ENCODE results near the gene CES4A.
"Not testable (repeated sequence)": the region's sequence is repeated elsewhere in the genome, so short reads cannot be mapped to it uniquely, and the experiment has no call there.

The CES4A gene

DNA sequence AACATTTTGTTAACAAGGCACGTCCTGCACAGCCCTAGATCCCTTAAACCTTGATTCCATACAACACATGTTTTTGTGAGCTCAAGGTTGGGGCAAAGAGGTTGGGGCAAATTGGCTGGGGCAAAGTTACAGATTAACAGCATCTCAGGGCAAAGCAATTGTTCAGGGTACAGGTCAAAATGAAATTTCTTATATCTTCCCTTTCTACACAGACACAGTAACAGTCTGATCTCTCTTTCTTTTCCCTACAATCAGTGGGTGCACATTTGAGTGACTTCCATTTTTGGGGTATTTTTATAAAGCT, 32.3 kb upstream of the CES4A start:
- DNase-seq (ENCODE audit: low spot score), result not testable (repeated sequence)

DNA sequence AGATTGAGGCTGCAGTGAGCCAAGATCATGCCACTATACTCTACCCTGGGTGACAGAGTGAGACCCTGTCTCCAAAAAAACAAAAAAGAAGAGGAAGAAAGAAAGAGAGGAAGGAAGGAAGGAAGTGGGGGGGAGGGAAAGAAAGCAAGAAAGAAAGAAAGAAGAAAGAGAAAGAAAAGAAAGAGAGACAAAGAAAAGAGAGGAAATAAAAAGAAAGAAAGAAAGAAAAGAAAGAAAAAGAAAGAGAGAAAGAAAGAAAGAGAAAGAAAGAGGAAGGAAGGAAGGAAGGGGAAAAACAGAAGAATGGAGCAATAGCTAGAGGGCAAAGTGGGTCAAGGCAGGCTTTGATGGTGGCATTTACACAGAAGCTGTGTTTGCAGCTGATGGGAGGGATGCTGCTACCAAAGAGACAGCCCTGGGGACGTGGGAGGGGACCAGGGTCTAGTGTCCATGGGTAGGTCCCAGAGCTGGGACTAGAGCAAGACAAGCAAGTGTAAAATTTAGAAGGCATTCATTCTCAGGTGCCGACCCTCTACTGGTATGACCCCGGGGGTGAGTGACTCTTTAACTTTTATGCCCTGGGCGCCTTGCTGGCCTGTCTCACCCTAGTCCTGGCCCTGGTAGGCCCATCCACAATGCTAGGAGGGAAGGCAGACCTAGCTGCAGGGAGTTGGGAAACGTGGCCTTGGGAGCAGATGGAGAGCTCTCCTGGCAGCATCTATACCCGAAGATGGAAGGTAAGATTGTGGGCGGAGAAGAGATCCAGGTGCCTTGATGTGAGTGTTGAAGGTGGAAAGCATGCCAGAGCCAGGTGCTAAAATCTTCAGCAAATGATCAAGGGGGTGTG, 29.3 kb upstream of the CES4A start:
- DNase-seq (ENCODE audit: low spot score), result no peak

DNA sequence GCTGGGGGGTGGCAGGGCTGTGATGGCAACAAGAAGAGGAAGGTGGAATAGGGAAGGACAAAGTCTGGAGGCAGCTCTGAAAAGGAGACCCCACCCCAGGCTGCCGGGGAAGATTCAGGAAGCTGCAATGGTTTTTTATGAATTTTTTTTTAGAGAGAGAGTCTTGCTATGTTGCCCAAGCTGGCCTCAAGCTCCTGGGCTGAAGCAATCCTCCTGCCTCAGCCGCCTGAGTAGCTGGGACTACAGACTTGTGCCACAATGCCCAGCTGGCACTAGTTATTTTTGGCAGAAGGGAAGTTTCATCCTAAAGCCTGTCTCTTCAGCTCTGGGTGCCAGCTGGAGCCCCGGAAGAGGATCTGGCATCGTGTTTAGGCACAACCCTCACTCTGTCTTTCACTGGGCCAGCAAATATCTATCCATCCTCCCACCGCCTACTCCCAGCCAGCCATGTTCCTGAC, 28.7 kb upstream of the CES4A start:
- no peak for DNase-seq (ENCODE audit: low spot score)

DNA sequence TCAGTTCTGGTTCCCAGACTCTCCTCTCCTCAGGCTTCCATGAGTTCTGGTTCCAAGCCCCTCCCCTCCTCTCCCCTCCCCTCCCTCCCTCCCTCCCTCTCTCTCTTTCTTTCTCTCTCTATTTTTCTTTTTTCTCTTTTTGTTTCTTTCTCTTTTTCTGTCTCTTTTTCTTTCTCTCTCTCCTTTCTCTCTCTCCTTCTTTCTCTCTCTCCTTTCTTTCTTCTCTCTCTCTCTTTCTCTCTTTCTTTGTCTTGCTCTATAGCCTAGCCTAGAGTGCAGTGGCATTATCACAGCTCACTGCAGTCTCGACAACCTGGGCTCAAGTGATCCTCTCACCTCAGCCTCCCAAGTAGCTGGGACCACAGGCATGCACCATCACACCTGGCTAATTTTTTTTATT, 28.1 kb upstream of the CES4A start:
- no peak for DNase-seq (ENCODE audit: low spot score)

DNA sequence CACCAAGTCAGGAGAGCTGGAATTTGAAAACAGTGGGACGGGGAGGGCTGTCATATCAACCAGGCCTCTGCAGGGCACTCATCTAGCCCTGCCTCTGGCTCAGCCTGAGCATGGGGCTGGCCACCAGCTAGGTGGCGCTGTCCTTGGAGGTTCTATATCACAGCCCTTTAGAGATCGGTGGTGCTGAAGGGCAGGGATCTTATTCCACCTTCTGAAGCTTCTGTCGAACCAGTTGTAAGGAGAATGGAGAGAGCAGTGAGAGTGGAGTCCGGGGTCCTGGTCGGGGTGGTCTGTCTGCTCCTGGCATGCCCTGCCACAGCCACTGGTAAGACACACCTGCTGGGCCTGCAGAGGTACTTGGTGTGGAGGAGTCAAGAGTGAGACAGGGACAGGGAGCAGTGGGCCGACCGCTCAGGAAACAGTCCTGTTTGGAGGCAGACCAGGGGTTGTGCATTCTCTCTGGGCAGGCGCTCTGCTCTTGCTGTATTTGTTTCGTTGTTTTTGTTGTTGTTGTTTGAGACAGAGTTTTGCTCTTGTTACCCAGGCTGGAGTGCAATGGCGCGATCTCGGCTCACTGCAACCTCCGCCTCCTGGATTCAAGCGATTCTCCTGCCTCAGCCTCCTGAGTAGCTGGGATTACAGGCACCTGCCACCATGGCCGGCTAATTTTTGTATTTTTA, 27.2 kb upstream of the CES4A start, which contains the start of gene CES3:
CES3 (plus strand) TSS at position 202 of the 680 bp plus-strand sequence; CDS start at position 244, 42 bp downstream.
- DNase-seq (ENCODE audit: low spot score), result peak; percentile 83

DNA sequence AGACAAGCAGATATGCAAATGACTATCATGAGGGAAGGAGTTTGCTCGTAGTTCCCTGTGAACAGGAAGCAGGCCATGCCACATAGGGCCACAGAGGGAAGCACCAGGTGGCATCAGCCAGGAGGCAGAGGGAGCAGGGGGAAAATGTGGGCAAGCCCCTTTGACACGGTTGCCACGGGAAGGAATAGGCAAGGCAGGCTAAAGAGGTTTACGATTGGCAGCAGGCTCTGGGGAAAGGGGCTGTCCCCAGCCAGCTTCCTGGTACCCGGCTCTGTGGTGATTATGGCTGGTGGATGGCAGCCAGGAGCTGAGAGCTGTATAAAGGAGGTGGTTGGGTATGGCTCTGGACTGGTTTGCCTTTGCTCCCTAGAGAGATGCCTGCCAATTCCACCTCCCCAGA, 26.5 kb upstream of the CES4A start:
- DNase-seq (ENCODE audit: low spot score), result no peak

DNA sequence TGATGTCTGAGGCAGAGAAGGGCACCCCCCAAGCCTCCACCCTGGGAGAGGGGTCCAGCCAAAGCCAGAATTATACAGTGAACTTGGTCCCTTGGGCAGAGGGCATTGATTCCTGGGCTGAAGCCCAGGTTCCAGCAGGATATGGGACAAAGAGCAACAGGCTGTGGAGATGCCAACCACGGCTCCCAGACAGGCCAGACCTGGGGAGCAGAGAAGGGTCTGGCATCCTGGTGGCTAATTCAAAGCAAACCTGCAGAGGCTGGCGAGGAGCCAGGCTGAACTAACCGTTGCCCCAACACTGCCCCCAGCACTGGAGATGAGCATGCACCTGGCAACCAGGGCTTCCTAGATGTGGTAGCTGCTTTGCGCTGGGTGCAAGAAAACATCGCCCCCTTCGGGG, 24.3 kb upstream of the CES4A start:
- no peak for DNase-seq (ENCODE audit: low spot score)

DNA sequence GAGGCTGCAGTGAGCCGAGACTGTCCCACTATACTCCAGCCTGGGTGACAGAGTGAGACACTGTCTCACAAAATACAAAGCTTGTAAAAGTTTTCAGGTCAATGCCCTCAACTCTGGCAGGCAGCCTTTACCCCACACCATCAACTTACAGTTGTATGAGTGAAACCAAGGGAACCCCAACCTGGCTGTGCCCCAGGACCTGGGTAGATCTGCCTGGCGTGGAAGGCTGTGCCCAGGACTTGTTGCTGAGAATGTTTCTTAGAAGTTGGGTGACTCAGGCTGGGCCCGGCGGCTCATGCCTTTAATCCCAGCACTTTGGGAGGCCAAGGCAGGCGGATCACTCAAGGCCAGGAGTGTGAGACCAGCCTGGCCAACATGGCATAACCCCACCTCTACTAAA, 19.5 kb upstream of the CES4A start:
- DNase-seq (ENCODE audit: low spot score), result no peak

DNA sequence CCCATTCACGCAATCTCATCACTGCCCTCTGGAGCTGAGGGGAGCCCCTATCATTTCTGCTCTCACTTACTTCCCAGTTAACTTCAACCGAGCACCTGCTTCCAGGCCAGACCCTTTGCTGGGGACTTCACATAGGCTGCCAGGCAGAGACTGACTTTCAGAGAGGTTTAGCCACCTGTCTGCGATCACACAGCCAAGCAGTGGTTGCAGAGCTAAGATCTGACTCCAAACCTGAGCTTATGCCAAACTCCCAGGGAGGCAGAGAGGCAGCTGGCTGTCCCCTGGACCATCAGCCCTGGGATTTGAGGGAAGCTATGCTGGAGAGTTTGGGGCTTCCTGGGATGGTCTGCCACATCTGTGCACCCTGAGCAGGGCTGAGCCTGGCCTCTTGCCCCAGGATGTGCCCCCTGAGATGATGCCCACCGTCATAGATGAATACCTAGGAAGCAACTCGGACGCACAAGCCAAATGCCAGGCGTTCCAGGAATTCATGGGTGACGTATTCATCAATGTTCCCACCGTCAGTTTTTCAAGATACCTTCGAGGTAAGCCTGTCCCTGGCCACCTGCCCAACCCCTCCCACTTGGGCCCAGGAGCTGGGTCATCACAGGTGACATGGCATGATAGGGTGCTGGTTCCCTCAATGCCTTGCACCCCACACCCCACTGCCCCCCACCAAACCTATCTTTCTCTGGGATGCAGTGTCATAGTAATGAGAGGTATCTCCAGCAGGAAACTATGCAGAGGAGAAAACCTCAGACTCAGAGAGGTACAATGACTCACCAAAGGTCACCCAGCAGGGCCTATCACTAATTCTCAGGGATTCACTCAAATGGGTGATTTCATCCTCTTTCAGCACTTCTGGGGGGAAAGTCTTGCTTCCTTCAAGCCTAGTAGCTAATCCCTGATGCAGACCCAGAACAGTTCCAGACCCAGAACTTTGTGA, 17.3 kb upstream of the CES4A start:
- DNase-seq (ENCODE audit: low spot score), result no peak

DNA sequence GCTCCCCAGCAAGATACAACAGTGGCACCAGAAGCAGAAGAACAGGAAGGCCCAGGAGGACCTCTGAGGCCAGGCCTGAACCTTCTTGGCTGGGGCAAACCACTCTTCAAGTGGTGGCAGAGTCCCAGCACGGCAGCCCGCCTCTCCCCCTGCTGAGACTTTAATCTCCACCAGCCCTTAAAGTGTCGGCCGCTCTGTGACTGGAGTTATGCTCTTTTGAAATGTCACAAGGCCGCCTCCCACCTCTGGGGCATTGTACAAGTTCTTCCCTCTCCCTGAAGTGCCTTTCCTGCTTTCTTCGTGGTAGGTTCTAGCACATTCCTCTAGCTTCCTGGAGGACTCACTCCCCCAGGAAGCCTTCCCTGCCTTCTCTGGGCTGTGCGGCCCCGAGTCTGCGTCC, 15.4 kb upstream of the CES4A start:
- DNase-seq (ENCODE audit: low spot score), result no peak

DNA sequence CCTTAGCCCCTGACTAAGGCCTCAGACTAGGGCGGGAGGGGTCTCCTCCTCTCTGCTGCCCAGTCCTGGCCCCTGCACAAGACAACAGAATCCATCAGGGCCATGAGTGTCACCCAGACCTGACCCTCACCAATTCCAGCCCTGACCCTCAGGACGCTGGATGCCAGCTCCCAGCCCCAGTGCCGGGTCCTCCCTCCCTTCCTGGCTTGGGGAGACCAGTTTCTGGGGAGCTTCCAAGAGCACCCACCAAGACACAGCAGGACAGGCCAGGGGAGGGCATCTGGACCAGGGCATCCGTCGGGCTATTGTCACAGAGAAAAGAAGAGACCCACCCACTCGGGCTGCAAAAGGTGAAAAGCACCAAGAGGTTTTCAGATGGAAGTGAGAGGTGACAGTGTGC, 14.7 kb upstream of the CES4A start:
- no peak for DNase-seq (ENCODE audit: low spot score)

DNA sequence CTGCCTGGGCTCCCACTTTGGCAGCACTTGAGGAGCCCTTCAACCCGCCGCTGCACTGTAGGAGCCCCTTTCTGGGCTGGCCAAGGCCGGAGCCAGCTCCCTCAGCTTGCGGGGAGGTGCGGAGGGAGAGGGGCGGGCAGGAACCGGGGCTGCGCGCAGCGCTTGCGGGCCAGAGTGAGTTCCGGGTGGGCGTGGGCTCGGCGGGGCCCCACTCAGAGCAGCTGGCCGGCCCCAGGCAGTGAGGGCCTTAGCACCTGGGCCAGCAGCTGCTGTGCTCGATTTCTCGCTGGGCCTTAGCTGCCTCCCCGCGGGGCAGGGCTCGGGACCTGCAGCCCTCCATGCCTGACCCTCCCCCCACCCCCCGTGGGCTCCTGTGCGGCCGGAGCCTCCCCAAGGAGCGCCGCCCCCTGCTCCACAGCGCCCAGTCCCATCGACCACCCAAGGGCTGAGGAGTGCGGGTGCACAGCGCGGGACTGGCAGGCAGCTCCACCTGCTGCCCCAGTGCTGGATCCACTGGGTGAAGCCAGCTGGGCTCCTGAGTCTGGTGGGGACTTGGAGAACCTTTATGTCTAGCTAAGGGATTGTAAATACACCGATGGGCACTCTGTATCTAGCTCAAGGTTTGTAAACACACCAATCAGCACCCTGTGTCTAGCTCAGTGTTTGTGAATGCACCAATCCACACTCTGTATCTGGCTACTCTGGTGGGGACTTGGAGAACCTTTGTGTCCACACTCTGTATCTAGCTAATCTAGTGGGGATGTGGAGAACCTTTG, 14.0 kb upstream of the CES4A start:
- not testable (repeated sequence) for DNase-seq (ENCODE audit: low spot score)

DNA sequence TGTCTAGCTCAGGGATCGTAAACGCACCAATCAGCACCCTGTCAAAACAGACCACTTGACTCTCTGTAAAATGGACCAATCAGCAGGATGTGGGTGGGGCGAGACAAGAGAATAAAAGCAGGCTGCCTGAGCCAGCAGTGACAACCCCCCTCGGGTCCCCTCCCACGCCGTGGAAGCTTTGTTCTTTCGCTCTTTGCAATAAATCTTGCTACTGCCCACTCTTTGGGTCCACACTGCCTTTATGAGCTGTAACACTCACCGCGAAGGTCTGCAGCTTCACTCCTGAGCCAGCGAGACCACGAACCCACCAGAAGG, 13.5 kb upstream of the CES4A start:
- not testable (repeated sequence) for DNase-seq (ENCODE audit: low spot score)

DNA sequence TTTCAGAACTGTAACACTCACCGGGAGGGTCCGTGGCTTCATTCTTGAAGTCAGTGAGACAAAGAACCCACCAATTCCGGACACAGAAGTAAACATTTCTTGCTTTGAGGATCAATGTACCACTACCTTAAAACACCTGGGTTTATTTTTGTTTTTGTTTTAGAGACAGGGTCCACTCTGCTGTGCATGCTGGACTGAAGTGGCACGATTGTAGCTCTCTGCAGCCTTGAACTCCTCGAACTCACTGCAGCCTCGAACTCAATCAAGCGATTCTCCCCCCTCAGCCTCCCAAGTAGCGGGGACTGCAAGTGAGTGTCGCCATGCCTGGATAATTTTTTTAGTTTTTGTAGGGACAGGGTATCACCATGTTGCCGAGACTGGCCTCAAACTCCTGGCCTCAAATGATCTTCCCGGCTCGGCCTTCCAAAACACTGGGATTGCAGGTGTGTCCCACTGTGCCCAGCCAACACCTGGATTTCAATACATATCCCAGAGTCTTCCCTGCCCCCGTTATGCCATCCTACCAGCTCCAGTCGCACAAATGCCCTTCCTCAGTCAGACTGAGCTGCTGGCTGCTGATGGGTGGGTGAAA, 13.0 kb upstream of the CES4A start:
- no peak for DNase-seq (ENCODE audit: low spot score)

DNA sequence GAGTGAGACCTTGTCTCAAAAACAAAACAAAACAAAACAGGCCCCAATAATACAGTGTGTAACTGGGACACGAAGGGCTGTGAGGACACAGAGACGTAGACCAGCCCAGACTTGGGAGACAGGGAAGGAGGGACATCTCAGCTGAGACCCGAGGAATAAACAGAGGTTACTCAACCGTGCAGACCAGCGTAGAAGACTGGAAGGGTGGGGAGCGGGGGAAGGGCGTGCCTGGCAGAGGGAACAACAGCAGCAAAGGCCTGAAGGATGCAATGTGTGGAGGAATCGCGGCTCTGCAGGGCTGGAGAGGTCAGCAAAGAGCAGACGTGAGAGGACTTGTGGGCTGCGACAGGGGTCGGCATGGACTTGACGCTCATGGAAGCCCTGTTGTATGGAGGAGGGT, 11.6 kb upstream of the CES4A start:
- no peak for DNase-seq (ENCODE audit: low spot score)

DNA sequence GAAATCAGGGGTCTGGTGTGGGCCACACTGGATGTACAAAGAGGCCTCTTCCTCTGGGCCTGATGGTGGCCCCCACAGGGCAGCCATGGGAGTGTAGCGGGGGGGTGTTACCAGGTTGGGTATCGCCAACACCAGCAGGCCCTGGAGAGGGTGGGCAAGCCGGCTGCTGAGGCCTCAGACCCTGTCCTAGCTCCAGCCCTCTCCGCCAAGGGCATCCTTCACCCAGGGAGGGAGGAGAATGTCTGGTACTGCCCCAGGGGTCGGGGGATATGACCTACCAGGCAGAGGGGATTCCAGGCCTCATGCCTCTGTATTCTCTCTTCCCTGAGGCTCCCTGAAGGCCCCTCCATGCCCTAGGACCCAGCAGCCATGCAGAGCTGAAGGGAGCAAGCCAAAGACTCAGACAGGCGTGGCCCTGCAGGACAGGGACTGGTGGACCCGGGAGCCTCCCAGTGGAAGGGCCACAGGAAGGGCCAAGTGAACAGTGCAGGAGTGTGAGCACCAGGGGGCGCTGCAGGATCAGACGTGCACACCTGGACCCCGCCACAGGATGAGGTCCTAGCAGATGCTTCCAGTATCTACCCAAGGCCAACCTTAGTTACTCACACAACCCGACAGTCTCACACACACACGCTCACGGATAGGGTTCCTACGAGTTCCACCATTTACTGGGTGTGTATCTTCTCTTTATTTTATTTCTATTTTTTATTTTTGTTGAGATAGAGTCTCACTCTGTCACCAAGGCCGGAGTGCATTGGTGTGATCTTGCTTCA, 10.9 kb upstream of the CES4A start:
- DNase-seq (ENCODE audit: low spot score), result peak; percentile 93

DNA sequence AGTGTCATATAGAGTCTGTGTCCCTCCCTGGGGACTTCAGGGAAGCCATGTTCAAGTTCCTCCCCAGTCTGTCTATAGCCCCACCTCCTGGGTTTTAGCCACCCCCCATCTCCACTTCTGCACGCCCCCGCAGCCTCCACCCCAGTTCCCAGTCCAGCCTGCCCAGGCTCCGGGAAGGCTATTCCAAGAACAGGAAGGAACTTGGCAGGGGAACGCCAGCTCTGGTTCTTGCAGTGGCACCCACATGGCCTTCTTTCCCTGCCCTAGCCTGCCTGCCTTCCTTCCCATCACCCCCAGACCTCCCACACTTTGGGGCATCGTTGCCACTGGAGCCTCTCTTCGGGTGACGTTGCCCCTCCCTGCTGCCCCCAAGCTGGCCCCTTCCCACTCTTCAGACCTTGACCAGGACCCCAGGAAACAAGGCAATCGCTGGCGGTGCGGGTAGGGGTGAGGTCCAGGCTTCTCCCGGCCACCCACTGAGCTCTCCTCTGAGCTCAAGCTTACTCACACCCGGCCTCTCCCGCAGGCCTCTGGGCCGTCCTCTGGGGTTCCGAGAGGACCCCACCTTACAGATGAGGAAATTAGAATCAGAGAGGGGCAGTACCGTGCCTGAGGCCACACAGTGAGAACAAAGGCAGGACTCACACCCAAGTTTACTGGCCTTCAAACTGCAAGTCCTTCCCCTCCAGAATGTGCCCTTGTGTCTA, 9.2 kb upstream of the CES4A start:
- DNase-seq (ENCODE audit: low spot score), result peak; percentile 45

DNA sequence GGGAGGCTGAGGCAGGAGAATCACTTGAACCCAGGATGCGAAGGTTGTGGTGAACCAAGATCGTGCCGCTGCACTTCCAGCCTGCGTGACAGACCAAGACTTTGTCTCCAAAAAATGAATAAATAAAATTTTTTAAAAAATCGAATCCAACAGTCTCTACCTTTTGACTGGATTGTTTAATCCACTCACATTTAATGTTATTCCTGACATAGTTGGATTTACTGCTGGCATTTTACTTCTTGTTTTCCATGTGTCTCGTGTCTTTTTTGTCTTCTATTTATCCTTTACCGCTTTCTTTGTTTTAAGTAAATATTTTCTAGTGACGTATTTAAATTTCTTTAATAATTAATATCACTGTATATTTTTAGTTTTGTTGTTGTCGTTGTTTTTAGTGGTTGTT, 5.4 kb upstream of the CES4A start:
- DNase-seq (ENCODE audit: low spot score), result no peak

DNA sequence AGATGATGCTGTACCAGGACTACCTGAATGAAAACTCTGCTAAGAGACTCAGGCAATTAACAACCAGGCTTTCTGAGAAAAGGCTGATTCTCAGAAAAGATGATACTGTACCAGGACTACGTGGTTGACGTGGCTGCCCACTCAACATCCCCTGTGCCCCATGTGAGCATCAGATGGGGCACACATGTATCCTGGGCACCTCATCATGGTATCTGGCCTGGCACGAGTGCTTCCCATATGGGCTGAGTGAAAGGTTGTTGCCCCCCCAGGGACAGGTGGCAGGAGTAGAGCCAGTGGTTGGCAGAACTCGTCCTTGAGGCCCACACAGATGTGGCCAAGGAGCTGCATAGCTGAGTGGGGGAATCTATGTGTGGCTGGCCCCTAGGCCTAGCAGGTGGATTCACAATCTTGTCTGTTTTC, 3.5 kb upstream of the CES4A start:
- no peak for DNase-seq (ENCODE audit: low spot score)

DNA sequence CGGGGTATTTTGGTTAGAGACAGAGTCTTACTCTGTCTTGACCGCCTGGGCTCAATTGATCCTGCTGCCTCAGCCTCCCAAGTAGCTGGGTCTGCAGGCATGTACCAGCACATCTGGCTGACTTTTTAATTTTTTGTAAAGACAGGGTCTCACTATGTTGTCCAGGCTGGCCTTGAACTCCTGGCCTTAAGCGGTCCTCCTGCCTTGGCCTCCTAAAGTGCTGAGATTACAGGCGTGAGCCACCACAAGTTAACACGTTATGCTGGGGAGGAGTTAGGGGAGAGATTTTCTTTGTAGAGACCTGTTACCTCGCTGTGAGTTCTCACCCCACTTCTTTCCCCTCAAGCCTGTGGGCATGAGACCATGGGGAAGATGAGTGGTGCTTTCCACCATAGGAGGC, 1.8 kb upstream of the CES4A start:
- DNase-seq (ENCODE audit: low spot score), result no peak
